ENCODE measurements around the gene HECTD3. TPM values are rescaled to one million over a fixed set of nuclear protein-coding genes. Genes with fewer than 3 reads are reported as not detected.
A peak's percentile ranks its signal among the peaks of the same experiment; 100 is the strongest.

Gene HECTD3
- total RNA-seq, 1 donor from 2014 or later = 19.1 TPM

DNA sequence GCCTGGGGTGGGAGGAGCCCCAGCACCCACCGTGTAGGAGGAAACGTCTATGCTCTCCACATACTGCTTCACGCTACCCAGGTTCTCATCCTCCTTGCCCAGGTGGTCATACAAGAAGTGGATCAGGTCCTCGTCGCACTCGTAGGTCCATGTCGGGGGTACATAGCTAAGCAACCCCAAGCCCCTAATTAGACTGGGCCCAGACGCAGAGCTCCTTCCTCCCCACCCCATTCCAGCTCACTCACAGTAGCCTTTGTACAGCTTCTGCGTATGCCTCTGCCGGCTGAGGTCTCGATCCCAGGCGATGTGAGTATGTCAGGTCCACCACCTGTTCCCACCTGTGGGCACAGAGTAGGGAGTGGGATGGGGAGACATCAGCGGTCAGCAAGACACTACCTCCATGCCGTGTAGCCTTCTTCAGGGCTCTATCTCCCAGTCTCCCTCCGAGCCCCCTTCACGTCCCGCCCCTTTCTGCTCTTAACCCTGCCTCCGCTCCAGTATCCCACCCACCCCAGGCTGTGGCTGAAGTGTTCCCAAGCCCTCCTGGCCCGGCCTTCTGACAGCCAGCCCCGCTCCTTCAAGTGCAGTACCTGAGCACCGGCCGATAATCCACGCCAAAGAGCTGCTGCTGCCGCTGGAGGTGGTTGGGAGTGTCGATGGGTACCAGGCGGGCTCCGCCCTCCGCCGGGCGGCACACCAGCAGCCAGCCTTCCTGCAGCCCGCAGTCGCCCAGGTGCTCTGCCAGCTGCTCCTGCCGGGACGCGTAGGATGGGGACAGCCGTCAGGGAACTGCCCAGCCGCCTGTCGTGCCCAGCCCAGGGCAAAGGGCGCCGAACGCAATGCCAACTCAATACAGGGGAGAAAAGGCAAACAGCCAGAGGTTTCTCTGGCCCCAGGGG, 919 bp downstream of the HECTD3 start:
- DNase-seq = peak; percentile 31
- Histone ChIP-seq H3K4me1 (peaks cover 60% of the 10 kb centered on the region), H3K27me3 (ENCODE audit: low read depth) (no peaks in the 10 kb centered on the region), H3K27ac (replicated peaks) (peak overlapping the region; percentile 91), H3K36me3 (peaks cover 53% of the 10 kb centered on the region), H3K9me3 (replicated peaks) (no peaks in the 10 kb centered on the region), H3K4me3 (peak overlapping the region; percentile 100)
- TF ChIP-seq, protein P1, sequence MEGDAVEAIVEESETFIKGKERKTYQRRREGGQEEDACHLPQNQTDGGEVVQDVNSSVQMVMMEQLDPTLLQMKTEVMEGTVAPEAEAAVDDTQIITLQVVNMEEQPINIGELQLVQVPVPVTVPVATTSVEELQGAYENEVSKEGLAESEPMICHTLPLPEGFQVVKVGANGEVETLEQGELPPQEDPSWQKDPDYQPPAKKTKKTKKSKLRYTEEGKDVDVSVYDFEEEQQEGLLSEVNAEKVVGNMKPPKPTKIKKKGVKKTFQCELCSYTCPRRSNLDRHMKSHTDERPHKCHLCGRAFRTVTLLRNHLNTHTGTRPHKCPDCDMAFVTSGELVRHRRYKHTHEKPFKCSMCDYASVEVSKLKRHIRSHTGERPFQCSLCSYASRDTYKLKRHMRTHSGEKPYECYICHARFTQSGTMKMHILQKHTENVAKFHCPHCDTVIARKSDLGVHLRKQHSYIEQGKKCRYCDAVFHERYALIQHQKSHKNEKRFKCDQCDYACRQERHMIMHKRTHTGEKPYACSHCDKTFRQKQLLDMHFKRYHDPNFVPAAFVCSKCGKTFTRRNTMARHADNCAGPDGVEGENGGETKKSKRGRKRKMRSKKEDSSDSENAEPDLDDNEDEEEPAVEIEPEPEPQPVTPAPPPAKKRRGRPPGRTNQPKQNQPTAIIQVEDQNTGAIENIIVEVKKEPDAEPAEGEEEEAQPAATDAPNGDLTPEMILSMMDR (IDR thresholded peaks at IDR 0.05; ENCODE audit: borderline replicate concordance) = no peak
- intact Hi-C loops (cut with micrococcal nuclease) = loop anchor here (10.0 kb wide), 1 partner anchor 485 kb away; the partner anchor contains the start of gene TESK2

DNA sequence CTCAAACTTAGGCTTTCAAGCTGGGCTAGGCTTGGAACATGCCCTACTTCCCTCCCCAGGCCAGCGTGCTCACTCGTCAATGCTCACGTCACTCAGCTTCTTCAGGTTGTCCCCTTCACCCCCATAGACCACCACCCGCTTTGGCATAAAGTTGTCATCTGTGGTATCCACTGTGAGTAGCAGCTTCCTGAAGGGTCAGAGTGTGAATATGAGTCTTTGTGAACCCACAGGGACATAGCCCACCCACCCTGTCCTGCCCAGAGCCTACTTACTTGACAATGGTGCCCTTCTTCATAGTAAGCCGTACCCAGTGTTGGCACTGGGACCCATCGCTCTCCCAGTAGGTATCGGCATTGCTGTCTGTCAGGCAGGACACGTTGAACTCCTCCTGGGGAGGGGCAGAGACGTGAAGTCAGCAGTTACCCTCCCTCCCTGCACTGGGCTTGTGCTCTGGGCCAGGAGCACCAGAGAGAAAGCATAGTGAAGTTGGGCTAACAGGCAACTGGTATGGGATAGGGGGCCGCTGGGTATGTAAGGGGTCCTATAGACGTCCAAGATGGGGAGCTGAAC, 1.7 kb downstream of the HECTD3 start:
- TF ChIP-seq, protein P1 (IDR thresholded peaks at IDR 0.05; ENCODE audit: borderline replicate concordance) = no peak
- Histone ChIP-seq H3K27ac (replicated peaks) (no peak overlapping the region), H3K27me3 (ENCODE audit: low read depth) (no peaks in the 10 kb centered on the region), H3K4me1 (peaks cover 55% of the 10 kb centered on the region), H3K9me3 (replicated peaks) (no peaks in the 10 kb centered on the region), H3K4me3 (peak overlapping the region; percentile 100), H3K36me3 (peaks cover 56% of the 10 kb centered on the region)
- no peak for DNase-seq
- intact Hi-C loops (cut with micrococcal nuclease) = no loop called here

- Histone ChIP-seq H3K27ac (replicated peaks) (no peak overlapping the region), H3K36me3 (peaks cover 63% of the 10 kb centered on the region), H3K4me1 (peaks cover 46% of the 10 kb centered on the region), H3K9me3 (replicated peaks) (no peaks in the 10 kb centered on the region), H3K4me3 (no peak overlapping the region), H3K27me3 (ENCODE audit: low read depth) (no peaks in the 10 kb centered on the region)
- intact Hi-C loops (cut with micrococcal nuclease) = no loop called here
- no peak for DNase-seq
- TF ChIP-seq, protein P1 (IDR thresholded peaks at IDR 0.05; ENCODE audit: borderline replicate concordance) = no peak
Observed at GRCh38 chr1:45008516-45008915, 2.6 kb downstream of the HECTD3 start.

DNA sequence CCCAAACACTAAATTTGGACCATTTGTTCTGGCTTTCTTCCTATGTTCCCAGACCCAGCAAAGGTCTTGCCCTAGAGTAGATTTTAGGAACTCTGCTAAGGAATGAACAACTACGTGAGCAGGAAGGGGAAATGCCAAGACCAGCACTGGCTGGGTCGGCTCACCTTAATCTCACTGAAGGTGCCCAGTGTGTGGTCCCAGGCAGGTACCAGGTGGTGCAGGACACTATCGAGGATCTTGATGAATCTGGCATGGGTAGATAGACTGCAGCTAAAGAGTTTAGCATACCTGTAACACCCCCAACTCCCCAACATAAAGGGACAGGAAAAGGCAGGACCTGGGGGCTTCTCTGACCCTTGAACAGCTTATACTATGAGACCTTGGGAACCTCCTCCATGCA, 3.0 kb downstream of the HECTD3 start:
- no peak for DNase-seq
- TF ChIP-seq, protein P1 (IDR thresholded peaks at IDR 0.05; ENCODE audit: borderline replicate concordance) = no peak
- no peak overlapping the region for H3K27ac ChIP-seq (replicated peaks)
- intact Hi-C loops (cut with micrococcal nuclease) = no loop called here
- H3K9me3 ChIP-seq (replicated peaks) = no peaks in the 10 kb centered on the region
- H3K36me3 ChIP-seq = peaks cover 67% of the 10 kb centered on the region
- no peaks in the 10 kb centered on the region for H3K27me3 ChIP-seq (ENCODE audit: low read depth)
- peaks cover 42% of the 10 kb centered on the region for H3K4me1 ChIP-seq
- H3K4me3 ChIP-seq = no peak overlapping the region

GRCh38 chr1:45007311-45007710, 3.8 kb downstream of the HECTD3 start:
- H3K27me3 ChIP-seq (ENCODE audit: low read depth) = no peaks in the 10 kb centered on the region
- intact Hi-C loops (cut with micrococcal nuclease) = no loop called here
- peaks cover 34% of the 10 kb centered on the region for H3K4me1 ChIP-seq
- H3K36me3 ChIP-seq = peaks cover 74% of the 10 kb centered on the region
- no peaks in the 10 kb centered on the region for H3K9me3 ChIP-seq (replicated peaks)
- TF ChIP-seq, protein P1 (IDR thresholded peaks at IDR 0.05; ENCODE audit: borderline replicate concordance) = no peak
- H3K4me3 ChIP-seq = no peak overlapping the region
- H3K27ac ChIP-seq (replicated peaks) = no peak overlapping the region
- DNase-seq = no peak

Data from left ventricle myocardium inferior (tissue), 1 donor.